Kidney epithelial cell (primary cell): ENCODE results near the gene FAM20C. TPM values are rescaled to one million over a fixed set of nuclear protein-coding genes. Genes with fewer than 3 reads are reported as not detected.

ENCODE experiments used
- DNase-seq: peaks from one replicate; pipeline ENCODE4 v3.0.0-alpha.2; 2010; ENCODE audit warnings: low read depth
- H3K27me3 ChIP-seq: 2 replicates; pipeline ENCODE4 v1.6.0; 2011; ENCODE audit warnings: low read length; ENCODE audit not compliant: control insufficient read depth, insufficient read depth
- H3K36me3 ChIP-seq: 2 replicates; pipeline ENCODE4 v1.5.1; 2011; ENCODE audit warnings: low read length; ENCODE audit not compliant: control insufficient read depth, insufficient read depth
- H3K4me3 ChIP-seq: 2 replicates; pipeline ENCODE4 v1.5.1; 2011; ENCODE audit warnings: low read depth, mild to moderate bottlenecking, control low read depth, low read length
- CTCF ChIP-seq: IDR thresholded peaks from 2 replicates; pipeline ENCODE4 v1.5.1; 2011; ENCODE audit warnings: mild to moderate bottlenecking, moderate library complexity, low read length, control low read depth, inconsistent platforms; ENCODE audit not compliant: insufficient read depth, poor library complexity, severe bottlenecking
- total RNA-seq: library from RNA; depleted of rRNA; stranded (reverse); fragments of >200 nt; gene quantifications from 2 replicates; pipeline ENCODE4 v1.2.3, GENCODE V29; 2015

The FAM20C gene
- total RNA-seq, 1 donor from 2014 or later: 39.1 TPM

GRCh38 chr7:157008-157310, 35.4 kb upstream of the FAM20C start:
- DNase-seq: no peak
- TF ChIP-seq CTCF: no peak
- Histone ChIP-seq H3K27me3 (peaks cover 2% of the 10 kb centered on the region), H3K4me3 (no peak overlapping the region), H3K36me3 (no peaks in the 10 kb centered on the region)

GRCh38 chr7:157771-158625, 34.4 kb upstream of the FAM20C start:
- DNase-seq: no peak
- no peak overlapping the region for H3K4me3 ChIP-seq

GRCh38 chr7:158771-159170, 33.6 kb upstream of the FAM20C start:
- DNase-seq: no peak
- H3K36me3 ChIP-seq: no peaks in the 10 kb centered on the region

More at GRCh38 chr7:157771-158625, 34.4 kb upstream of the FAM20C start:
- no peaks in the 10 kb centered on the region for H3K36me3 ChIP-seq
- H3K27me3 ChIP-seq: peaks cover 2% of the 10 kb centered on the region
- no peak for TF ChIP-seq CTCF

GRCh38 chr7:159370-160270, 32.8 kb upstream of the FAM20C start:
- no peak for TF ChIP-seq CTCF
- no peak overlapping the region for H3K4me3 ChIP-seq
- DNase-seq: no peak
- H3K36me3 ChIP-seq: no peaks in the 10 kb centered on the region
- peaks cover 13% of the 10 kb centered on the region for H3K27me3 ChIP-seq

More at GRCh38 chr7:158771-159170, 33.6 kb upstream of the FAM20C start:
- H3K27me3 ChIP-seq: peaks cover 7% of the 10 kb centered on the region
- H3K4me3 ChIP-seq: no peak overlapping the region
- TF ChIP-seq CTCF: no peak

- H3K27me3 ChIP-seq: peaks cover 15% of the 10 kb centered on the region
- DNase-seq: no peak
- H3K36me3 ChIP-seq: no peaks in the 10 kb centered on the region
Measured at GRCh38 chr7:160958-161725, 31.2 kb upstream of the FAM20C start.

More at GRCh38 chr7:160958-161725, 31.2 kb upstream of the FAM20C start:
- TF ChIP-seq CTCF: no peak
- no peak overlapping the region for H3K4me3 ChIP-seq
